HS-5 (cell line): ENCODE measurements around the gene DLG1.

Experiments
- DNase-seq: peaks from one replicate; pipeline ENCODE4 v3.0.0-alpha.2; 2012; ENCODE audit warnings: low read depth

The DLG1 gene

DNA sequence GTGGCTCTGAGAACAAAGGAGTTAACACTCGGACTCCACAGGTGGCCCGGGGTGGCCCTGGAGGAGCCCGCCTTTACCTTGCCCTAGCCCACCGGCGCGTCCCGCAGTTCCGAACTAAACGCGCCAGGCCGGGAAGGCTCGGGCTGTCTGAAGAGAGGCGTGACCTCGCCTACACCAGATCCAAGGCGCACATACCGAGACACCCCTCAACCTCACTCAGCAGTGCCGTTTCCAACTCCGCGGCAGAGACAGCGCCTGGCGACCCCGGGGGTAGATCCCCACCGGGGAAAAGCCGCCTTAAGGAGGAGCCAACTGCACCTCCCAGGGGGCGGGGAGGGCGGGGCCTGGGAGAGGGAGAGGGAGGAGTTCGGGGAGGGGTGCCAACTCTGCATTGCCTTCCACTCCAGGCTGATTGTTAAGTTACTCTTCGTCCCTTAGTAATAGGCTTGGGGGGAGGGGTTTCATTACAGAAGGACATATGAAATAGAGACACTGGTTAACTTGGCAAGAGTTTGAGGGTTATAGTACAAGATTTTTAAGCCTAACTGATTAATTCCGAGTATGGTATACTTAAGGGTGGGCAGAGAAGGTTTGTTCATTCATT, at the start of gene DLG1:
Gene DLG1, minus strand, starts transcription at position 272 of the 604 bp plus-strand sequence. CDS start 1,408 bp downstream, outside the sequence.
- peak; percentile 88 for DNase-seq

GRCh38 chr3:197348014-197348413, 49.6 kb upstream of the DLG1 start:
- DNase-seq = no peak

DNA sequence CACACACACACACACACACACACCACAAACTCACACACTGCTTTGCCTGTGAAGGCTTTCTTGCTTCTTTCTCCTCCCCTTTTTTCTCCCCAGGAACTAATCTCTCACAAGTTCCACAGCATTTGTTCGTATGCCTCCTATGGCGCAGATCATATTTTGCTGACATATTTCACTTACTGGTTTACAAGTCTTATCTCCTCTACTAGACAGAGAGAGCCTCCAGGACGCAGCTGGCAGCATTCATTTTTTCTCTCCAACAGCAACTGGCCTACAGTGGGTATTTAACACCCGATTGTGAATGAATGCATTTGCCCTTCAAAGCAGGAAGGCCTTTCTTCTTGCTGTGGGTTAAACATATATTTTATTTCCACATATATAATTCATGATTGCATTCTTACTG, 47.0 kb upstream of the DLG1 start:
- DNase-seq = no peak

DNA sequence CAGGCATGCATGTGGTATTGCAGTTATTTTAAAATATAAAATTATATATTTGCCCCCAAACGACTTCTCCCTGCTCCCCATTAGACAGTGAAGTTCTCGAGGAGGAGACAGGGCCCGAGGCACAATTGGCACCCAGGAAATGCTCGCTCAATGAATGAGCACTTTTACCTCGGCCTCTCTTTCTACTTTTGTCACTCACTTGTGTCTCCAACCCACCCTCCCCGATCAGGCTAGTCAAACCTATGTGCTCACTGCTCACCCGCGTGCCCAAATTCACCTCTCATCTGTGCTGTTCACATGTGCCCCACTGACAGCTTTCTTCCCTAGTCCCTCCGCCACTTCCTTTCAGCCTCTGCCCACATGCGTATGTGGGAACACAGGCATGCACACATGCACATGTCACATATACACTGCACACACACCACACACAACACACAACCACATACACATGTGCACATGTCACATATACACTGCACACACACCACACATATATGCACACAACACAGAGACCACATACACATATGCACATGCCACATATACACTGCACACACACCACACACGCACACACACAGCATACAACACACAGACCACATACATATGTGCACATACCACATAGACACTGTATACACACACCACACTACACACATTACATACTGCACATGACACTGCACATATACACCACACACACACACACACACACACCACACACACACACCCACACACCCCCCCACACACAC, 46.3 kb upstream of the DLG1 start:
- DNase-seq = no peak

DNA sequence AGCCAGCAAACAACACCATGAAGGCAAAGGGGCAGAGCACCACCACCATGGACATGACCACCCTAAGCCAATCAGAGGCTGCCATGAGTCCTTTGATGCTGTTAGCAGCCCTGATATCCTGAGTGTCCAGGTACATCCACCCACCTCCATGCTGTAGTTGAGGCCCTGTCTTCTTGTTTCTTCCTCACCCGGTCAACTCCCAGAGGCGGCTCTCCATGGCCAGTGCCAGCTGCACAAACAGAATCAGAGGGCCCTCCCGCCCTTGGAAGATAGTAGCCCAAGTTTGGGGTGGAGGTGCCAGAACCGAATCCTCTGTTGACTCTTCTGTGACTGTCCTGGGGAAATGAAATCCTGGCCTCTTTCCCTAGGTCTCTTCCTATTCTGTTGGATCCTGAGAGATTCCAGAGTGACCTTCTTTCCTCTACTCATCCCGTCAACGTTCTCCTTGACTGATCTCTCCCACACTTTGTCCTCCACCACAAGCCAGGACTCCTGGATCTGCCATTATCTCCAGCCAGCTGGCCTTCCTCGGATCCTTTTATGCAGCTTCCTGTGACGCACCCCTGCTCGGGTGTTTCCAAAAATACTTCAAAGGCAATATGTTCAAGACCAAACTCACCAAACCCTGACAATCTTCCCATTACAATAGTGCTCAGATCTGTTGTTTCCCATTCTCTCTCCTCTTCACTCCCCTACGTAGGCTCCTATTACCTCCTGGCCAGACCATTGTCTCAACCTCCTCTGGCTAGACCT, 45.4 kb upstream of the DLG1 start:
- DNase-seq = no peak

DNA sequence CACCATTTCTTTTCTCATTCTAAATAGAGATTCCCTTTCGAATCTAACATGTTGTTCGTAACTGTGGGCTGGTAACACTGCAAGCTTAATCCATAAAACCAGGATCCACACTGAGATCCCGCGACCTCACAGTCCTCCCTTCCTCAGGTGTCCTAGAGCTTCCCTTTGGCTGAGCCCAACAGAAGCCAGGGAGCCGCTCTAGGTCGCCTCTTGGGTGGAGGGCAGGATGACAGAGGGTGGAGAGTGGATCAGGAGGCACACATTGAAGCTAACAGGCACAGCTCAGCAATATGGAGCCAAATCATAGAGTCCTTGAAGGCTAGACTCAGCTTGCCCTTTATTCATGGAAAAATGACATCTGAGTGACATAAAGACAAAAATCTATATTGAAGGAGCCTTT, 44.7 kb upstream of the DLG1 start:
- no peak for DNase-seq

- no peak for DNase-seq
Measured at GRCh38 chr3:197340521-197340871, 42.1 kb upstream of the DLG1 start.

- peak; percentile 15 for DNase-seq
Measured at GRCh38 chr3:197339841-197340520, 41.6 kb upstream of the DLG1 start.

DNA sequence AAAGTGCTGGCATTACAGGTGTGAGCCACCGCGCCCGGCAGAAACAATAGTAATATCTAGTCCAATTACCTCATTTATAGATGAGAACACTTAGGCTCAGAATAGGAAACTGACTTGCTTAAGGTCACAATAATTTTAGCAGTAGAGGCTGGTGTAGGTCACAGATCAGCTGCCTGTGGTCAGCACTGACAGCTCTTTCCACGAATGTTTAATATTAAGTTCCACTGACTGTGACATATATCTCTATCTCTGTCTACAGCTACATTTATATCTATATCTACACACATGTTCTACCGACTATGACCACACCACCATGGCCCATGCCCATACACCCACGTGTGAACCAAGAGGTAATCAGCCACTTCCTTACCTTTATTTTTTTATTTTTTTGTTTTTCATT, 40.2 kb upstream of the DLG1 start:
- no peak for DNase-seq

- no peak for DNase-seq
Measured at GRCh38 chr3:197337656-197338055, 39.2 kb upstream of the DLG1 start.

DNA sequence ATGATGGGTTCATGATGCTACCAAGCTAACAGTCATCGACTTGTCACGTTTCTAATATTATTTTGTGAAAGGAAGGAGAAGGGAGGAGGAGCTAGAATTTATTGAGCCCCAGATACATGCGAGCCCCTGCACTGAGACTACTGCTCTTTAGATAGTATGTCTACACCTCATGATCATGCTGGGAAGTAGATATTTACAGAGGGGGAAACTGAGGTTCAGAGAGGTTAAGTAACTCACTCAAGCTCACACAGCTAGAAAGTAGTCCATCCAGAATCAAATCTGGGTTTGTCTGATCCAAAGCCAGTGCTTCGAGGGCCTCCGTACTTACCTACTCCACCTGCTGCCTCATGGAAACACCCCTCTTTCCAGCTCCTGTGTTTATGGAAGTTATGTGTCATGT, 38.8 kb upstream of the DLG1 start:
- DNase-seq = no peak

DNA sequence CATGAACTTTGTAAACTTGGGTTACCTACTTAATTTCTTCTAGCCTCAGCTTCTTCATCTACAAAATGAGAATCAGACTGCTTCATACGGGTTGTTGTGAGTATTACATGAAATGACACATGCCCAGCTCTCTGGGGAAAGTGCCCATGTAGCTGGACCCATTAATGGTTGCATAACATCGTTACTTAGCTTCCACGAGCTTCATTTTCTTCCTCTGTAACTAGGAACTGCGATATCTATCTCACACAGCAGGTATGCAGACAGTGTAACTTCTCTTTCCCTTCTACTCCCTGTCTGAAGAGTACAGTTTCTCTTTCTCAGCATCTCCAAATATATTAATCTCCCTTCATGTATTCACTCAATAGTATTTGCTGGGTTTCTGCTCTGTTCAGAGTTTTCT, 37.9 kb upstream of the DLG1 start:
- no peak for DNase-seq

DNA sequence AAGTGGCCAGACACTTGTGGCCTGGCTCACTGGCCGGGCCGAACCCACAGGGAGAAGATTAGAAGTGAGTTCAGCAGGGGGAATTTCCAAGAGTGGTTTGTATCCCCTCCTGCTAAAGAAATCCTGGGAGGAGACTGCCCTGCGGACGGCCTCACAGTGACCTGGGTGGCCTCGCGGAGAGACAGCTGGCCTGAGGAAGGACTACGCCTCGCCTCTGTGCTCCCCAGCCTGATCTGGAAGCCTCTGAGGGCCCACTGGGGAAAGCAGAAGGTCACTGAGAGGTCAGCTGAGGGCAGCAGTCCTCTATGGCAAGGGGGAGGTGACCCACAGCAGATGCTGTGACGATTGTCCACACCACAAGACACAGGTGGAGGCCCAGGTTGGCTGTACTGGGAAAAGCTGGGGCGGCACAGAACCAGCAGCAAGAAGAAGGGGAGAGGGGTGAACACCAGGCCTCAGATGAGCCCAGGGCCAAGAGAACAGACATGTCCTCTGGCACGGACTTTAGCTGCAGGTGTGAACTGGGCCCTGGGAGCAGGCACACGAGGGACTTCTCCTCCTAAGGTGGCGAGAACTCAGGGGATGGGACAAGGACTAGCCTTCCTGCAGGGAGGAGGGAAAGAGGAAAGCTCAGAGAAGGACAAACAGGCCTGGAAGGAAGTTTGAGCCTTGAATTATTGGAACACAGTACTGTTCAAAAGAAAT, 37.2 kb upstream of the DLG1 start:
- DNase-seq = no peak

- DNase-seq = no peak
Measured at GRCh38 chr3:197333901-197334639, 35.7 kb upstream of the DLG1 start.

GRCh38 chr3:197331131-197331530, 32.7 kb upstream of the DLG1 start:
- no peak for DNase-seq

DNA sequence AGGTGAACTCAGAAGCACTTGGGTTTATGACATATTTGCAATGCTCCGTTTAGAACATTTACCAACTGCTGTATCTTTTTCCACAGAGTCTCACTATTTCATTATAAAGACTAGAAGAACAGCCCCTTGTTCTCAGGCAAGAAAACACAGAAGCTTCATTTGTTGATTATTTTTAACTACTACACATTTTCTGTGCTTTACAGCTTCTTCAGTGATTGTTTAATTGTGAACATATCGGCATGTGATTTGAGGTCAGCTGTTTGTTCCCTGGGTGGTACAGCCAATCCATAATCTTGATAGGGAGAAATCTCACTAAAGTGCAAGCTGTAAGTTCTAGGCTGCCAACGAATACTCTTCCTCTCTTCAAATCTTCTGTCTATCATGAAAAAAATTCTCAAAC, 31.0 kb upstream of the DLG1 start:
- DNase-seq = no peak

- no peak for DNase-seq
Measured at GRCh38 chr3:197328198-197328597, 29.8 kb upstream of the DLG1 start.

DNA sequence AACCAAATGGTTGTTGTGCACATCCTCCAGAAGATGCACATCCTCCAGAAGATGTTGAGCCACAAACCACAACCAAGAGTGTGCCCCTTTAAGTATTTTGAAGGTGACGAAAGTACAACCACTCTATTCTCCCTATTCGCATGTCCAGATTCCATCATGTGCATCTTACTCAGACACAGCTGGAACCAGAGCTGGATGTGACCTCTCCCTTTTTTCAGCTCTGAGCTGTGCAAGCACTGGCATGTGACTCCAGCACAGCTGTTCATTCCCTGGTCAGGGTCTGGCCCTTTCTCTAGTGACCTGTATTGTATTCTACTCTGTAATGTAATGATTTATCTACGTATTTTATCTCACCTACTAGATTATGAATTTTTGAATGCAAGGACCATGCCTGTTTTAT, 29.3 kb upstream of the DLG1 start:
- DNase-seq = no peak

- DNase-seq = no peak
Measured at GRCh38 chr3:197325773-197326172, 27.4 kb upstream of the DLG1 start.

GRCh38 chr3:197322149-197322548, 23.7 kb upstream of the DLG1 start:
- no peak for DNase-seq

GRCh38 chr3:197320582-197320981, 22.2 kb upstream of the DLG1 start:
- DNase-seq = no peak
